Cardiac fibroblast (primary cell): ENCODE results near the gene ACAD9.

Experiments used
- DNase-seq, 2 donors: peaks; one replicate each; pipeline versions ENCODE4 v3.0.0 to v3.0.0-alpha.2; 2010; ENCODE audit warnings: low read depth in 2 of 2
- H3K4me3 ChIP-seq, 2 donors: replicated peaks in 1 of 2; 1 replicate in 1 of 2; 2 replicates in 1 of 2; pipeline ENCODE4 v1.5.1; 2011; ENCODE audit warnings: low read depth in 2 of 2, low read length in 2 of 2, mild to moderate bottlenecking in 2 of 2, moderate library complexity in 1 of 2
- CTCF ChIP-seq: IDR thresholded peaks from one replicate; pipeline ENCODE4 v1.5.1; 2011; ENCODE audit warnings: low read depth, mild to moderate bottlenecking, low read length, inconsistent platforms

ACAD9 gene

DNA sequence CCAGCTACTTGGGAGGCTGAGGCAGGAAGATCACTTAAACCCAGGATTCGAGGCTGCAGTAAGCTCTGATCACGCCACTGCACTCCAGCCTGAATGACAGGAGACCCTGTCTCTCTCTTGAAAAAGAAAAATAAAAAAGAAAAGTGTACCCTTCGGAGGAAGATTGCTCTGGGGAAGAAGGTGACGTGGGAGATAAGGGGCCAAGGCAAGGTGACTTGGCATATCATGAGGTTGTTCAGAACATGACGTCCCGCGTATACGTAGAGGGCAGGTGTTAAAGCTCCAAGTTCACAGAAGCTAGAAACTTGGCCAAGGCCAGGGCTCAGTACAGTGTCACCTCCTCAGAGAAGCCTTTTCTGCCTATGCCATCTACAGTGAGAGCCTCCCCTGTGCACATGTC, 6.7 kb upstream of the ACAD9 start:
- H3K4me3 ChIP-seq, result no peak overlapping the region
- no peak for DNase-seq
- TF ChIP-seq CTCF, result no peak

- H3K4me3 ChIP-seq, result no peak overlapping the region
- TF ChIP-seq CTCF, result no peak
- DNase-seq, result no peak
Measured at GRCh38 chr3:128873244-128874022, 6.0 kb upstream of the ACAD9 start.

GRCh38 chr3:128874481-128875180, 4.8 kb upstream of the ACAD9 start:
- H3K4me3 ChIP-seq, result no peak overlapping the region
- DNase-seq, result no peak
- no peak for TF ChIP-seq CTCF

DNA sequence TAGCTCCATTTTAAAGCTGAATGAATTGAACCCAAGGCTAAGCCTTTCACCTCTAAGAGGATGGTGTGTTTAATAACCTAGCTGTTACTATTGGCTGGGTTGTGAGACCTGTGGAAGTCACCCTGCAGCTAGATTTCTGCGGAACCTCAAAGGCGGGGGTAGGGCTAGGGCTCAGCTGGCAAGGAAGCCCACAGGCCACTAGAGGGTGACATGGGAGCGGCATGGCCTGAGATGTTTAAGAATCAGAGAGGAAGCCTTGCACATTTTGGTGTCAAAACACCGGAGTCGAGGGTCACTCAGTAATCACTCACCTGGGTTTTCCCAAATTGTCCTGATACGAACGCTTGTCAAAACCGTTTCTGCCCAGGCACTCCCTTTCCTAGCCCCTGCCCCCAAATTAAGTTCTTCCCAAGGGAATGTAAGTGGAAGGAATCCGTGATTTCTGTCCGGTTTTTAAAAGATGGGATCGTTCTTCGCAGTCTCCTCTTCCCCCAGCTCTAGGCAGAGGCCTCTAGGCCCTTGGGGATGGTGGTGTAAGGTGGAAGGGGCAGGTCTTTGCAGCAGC, 3.8 kb upstream of the ACAD9 start:
- peak; percentile 17 to 34 for DNase-seq
- H3K4me3 ChIP-seq, result no peak overlapping the region
- peak; percentile 55 for TF ChIP-seq CTCF

DNA sequence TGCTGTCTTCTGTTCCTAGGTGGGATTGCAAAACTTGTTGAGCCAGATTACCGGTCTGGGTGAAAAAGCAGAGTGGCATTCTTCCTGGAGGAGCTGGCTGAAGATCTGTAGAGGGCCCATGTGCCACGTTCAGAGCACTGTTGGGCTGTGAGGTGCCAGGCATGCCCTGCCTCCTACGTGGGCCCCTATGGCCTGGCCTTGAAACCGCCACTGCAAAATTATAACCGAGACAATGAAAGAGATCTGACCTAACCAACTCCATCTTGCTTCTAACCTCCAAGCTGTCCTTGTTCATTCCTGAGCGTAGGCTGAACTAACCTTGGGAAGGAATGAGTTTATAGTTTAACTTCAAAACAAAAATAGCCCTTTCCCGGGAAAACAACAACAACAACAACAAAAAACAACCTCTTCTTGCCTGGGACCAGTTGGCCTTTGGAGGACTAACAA, 1.4 kb upstream of the ACAD9 start:
- TF ChIP-seq CTCF, result no peak
- DNase-seq, result no peak
- H3K4me3 ChIP-seq, result peak overlapping the region; percentile 80 to 94

DNA sequence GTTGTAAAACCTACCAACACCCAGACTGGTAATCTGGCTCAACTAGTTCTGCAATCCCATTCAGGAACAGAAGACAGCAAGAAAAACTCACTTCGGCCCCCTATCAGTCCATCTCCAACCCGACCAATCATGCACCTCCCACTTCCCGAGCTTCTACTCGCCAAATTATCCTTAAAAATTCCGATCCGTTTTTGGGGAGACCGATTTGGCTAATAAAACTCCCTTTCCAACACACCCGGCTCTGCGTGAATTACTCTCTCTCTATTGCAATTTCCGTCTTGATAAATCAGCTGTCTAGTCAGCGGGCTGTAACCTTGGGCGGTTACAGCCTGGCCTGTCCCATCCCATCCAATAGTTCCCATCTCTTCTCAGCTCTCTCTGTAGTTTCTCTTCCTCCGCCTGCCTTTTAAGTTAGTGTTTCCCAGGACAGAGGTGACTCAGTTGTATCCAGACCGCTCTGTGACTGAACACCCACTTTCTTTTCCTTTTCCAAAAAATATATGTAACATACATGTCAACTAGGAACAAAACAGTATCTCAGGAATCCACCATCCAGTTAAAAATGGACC, 780 bp upstream of the ACAD9 start:
- TF ChIP-seq CTCF, result no peak
- peak; percentile 65 to 78 for DNase-seq
- peak overlapping the region; percentile 80 to 94 for H3K4me3 ChIP-seq
